COLO829 (cell line): ENCODE measurements around the gene GRAMD2A.

ENCODE experiments used
- DNase-seq: peaks from one replicate; pipeline ENCODE4 v3.0.0; 2012; ENCODE audit warnings: low spot score

The GRAMD2A gene

DNA sequence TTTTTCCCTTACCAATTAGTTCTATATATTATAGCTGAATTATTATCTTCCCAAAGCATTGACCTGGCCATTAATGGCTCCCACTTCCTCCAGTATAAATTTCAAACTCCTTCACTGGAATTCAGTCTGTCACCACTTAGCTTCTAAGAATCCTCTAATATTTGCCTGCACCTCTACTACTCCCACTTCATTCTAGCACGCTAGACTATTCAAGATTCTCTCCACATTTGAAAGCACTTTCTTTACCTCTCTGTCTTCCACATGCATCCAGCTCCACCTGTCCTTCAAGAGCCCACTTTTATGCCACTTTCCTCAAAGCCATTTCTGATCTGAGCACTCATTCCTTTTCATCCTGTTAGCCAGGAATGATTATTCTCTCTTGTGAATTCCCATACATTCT, 64.4 kb downstream of the GRAMD2A start:
- no peak for DNase-seq

DNA sequence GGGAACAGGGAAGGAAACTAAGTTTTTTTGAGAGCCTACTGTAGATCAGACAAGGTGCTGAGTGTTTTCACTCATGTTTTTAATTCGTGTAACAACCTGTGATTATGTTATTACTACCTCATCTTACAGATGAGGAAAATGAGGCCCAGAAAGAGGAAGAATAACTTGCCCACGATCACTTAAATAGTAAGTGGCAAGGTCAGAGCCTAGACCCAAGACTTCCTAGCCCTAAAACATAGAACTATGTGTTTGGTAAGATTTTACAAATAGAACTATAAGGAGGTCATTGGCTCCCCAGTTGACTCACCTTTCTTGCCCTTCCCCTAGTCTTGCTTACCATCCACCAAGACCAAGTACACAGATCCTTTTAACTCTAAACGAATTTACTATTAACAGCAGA, 65.7 kb downstream of the GRAMD2A start:
- no peak for DNase-seq

DNA sequence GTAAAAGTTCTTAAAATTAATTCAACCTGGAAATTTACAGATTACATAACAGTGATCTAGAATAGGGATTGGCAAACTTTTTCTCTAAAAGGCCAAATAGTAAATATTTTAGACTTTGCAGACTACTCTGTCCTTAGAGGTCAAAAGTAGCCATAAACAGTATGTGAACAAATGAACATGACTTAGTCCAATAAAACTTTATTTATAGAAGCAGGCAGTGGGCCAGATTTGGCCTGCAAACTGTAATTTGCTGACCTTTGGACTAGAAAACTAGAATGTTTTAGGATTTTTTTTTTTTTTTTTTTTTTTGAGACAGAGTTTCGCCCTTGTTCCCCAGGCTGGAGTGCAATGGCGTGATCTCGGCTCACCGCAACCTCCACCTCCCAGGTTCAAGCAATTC, 67.3 kb downstream of the GRAMD2A start:
- DNase-seq, result no peak

DNA sequence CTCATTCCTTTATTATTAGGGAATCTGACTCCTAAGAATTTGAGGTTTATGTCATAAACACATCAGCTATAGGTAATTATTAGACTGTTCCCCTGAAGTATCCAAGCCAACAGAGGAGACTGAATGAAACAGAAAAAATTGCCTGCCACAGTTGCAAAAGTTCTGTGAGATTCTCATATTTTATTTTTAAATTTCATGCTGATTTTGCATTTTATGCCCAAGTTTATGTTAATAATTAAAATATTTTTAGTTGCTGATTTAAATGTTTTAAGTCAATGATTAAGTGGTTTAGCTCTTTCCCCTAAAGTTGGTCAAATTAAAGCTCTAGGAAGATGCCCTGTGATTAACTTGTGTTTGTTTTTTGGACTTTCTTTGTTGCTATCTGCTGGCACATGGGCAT, 69.2 kb downstream of the GRAMD2A start:
- DNase-seq, result no peak

DNA sequence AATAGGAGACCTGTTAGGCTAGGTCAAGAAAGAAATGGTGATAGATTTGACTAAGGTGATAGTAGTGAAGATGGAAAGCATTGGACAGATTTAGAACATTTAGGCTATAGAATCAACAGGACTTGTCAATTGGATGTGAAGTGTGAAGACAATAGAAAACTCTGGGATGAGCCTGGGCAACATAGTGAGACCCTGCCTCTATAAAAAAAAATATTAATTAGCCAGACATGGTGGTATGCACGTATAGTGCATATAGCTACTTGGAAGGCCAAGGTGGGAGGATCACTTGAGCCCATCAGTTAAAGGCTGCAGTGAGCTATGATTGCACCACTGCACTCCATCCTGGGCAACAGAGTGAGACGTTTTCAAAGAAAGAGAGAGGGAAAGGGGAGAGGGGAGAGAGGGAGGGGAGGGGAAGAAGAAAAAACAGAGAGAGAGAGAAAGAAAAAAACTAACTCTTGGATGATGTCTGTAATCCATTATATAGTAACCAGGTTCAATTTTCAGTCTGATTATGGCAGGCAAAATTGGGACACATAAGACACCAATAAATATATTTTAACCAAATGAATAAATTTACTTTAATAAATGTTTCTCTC, 69.8 kb downstream of the GRAMD2A start:
- no peak for DNase-seq

DNA sequence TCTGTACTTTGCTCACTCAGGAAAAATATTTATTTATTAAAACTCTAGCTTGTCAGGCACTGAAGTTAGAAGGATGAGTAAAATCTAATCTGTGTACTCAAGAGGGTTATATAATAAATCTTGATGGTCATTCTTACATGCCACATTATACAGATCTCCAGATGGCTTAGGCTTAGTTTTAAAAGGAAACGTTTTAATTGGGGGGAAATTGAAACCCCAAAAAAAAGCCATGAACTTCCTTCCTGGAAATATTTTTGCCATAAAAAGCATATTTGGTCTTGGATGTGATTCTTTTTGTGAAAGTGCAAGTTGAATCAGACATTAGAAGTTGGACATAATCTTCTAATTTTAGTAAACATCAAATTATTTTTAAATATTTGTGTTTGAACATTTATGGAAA, 73.4 kb downstream of the GRAMD2A start:
- DNase-seq, result no peak

DNA sequence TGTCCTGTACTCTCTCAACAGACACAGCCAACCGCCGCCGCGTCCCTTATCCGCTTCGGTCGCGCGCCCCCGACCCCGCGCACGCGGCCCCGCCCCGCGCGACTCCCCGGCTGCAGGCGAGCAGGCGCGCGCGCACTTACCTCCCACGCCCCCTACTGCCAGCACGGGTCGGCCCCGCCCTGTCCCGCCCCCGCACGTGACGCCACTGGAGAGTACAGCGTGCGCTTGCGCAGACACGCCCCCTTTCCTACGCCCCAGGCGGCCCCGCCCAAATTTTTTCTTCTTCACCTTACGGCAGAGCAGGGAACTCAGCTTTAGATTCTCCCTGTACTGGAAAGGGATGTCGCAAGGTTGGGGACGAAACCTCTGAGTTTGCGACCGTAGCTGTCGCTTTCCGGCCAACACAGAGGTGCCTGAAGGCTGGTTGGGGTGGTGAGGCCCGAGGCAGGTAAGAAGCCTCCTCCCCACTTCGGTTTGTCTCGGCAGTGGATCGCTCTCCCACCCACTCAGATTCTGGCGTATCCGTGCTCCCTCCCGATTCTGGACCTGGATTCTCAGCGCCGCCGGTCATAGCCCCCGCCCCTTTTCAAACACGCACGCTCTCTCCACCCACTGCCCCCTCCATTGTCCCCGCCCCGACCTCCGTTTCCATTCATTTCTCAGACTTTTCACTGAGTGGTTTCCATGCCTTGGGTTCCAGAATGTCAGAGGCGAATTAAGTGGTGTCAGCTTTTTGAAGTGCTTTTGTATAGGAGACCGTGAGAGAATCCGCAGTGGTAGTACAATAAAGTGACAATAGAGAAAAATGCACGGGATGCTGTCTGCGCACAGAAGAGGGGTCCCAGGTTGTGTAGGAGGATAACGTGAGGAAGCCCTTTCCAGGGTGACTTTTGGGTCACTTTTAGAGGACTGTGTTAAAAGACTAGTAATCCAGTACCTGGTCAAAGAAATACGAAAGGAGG, 79.3 kb downstream of the GRAMD2A start, which contains the start of the genes MYO9A and SENP8:
MYO9A (minus strand) TSS at position 134 of the 962 bp plus-strand sequence. CDS start 71,587 bp downstream, outside the sequence.
SENP8 (plus strand) TSS at position 387 of the 962 bp plus-strand sequence. CDS start 21,221 bp downstream, outside the sequence.
- peak; percentile 81 for DNase-seq

DNA sequence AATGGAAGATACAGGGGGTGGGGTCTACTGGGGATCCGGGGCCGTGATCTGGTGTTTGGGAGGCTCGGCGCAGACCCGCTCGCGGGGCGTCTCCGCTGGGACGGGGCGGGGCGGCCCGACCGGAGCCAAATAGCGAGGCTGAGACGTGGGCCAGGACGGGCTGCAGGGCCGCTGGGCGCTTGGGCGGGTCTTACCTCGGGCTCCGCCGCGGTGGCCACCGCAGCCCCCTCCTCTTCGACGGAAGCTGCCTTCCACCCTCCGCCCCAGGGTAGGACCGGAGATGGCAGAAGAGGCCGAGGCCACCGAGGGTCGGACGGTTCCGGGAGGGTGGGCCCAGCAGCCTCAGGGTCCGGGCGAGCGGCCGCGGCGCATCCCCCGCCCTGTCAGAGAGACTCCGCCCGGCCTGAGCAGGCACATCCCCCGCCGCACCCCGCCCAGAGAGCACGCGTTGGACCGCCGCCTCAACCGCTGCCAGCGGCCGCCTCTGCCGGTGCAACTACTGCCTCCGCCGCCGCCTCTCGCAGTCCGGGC, 80.0 kb downstream of the GRAMD2A start:
- DNase-seq, result peak; percentile 9

DNA sequence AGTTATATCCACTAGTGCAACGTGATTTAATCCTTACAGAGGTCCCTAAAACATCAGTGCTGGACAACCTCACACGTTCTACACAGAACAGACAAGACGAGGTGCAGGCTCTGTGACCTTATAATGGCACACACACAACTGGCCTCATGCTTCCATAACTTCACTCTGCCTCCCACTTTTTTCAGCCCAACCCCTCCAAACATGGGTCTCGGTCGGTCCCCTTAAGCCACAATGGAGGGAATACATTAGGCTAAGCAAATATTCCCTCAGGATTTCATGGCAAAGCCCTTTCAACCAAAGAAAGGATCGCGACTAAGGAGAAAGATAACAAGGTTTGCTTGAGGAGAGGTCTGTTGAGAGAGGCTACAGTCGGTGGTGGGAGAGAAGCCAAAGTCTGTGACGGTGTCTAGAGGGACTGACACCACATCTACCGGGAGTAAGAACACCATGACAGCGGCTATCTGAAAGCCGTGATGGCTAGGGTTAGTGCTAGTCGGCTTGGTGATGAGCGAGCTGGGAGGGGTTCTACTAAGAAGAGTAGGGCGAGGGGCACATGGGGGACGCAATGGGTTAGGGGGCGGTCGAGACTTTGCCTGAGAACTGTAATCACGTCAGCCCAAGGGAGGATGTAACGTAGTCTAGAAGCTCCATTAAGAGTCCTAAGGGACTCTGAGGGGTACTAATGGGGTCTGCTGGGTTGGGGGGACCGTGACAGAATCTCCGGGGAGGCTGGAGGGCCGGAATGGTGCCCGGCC, 80.7 kb downstream of the GRAMD2A start:
- DNase-seq, result no peak

DNA sequence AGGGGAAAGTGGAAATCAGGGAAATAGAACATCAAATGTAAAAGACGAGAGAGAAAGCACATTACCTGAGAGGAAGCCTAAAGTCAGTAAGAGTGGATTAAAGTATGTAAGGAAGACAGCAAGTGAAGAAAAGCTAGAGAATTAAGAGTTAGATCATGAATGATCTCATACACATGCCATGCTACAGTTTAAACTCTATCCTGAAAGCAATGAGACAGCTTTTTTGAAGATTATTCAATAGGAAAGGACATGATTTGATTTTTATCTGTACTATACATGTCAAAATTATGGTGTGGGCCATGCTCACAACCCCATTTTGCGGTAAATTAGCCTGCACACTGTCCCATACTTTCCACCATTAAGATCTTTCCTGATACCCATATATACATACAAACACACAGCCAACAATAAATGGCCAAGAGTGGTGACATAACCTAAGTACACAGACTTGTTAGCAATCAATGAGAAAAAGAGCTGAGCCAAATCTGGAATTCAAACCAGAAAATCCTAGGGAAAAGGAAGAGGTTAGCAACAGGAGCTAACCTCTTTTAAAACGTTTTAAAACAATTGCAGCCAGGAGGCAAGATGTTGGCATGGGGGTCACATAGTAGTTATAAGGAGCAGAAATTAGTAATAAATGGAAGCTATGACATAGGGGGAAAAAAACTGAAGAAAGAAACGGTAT, 84.1 kb downstream of the GRAMD2A start:
- no peak for DNase-seq

DNA sequence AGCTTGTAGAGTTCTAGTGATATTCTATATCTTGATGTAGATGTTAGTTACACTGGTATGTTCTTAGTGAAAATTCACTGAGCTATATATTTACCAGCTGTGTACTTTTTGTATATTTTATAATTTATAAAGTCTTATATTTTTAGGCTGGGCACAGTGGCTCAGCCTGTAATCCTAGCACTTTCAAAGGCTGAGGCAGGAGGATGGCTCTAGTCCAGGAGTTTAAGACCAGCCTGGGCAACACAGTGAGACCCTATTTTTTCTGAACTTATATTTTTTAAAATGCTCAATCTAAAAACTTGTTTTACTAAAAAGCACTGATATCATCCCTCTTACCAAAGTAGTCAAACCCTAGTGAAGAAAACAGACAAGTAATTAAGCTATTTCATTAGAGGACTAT, 84.8 kb downstream of the GRAMD2A start:
- DNase-seq, result no peak

DNA sequence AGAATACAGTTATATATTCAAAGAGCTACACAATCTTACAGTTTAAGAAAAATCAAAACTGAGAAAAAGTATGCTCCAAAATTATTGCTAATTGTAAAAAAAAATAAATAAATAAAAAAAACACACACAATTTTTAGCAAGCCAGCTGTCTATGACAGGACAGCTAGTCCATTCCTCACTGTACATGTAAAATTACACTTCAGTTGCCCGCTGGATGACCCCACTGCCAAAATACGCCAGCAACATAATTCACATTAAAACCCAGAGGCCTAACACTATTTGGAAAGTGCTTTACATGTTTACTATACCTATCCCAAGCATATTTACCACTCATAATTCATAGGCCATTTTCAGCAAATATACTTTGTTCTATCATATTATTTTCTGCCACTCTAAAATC, 85.5 kb downstream of the GRAMD2A start:
- no peak for DNase-seq

DNA sequence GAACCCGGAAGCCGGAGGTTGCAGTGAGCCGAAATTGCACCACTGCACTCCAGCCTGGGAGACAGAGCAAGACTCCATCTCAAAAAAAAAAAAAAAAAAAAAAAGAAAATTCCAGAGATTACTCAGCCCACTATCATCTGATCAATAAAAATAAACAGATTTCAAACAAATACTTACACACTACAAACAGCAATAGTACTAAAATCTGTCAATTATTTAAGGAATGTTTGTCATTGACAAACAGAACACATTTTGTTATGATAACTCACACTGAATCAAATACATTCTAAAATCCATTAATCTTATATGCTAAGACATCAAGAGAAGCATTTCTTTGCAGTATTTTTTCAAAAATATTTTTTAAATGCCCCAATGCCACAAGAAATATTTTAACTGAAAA, 87.2 kb downstream of the GRAMD2A start:
- no peak for DNase-seq
